DND-41 (cell line): ENCODE measurements around the gene PRSS33.

Source experiments
- ATAC-seq: fragments of 200-7000 bp; cut with Tn5 transposase; 3 replicates; pipeline ENCODE4 v1.9.1; 2021; ENCODE audit warnings: low read depth; ENCODE audit not compliant: insufficient read depth
- DNase-seq: peaks from one replicate; pipeline ENCODE4 v3.0.0-alpha.2; 2020
- H2AFZ ChIP-seq: 2 replicates; pipeline ENCODE4 v1.6.0; 2012; ENCODE audit warnings: low read depth, low read length
- H3K27ac ChIP-seq: 2 replicates; pipeline ENCODE4 v1.5.1; 2012; ENCODE audit warnings: low read length, inconsistent platforms
- H3K27me3 ChIP-seq: fragments of 200-600 bp; sonication (generic); 2 replicates; pipeline ENCODE4 v1.6.0; 2012; ENCODE audit warnings: low read length, mild to moderate bottlenecking, inconsistent platforms; ENCODE audit not compliant: insufficient read depth, poor library complexity
- H3K36me3 ChIP-seq: 2 replicates; pipeline ENCODE4 v1.5.1; 2012; ENCODE audit warnings: low read length, inconsistent platforms; ENCODE audit not compliant: insufficient read depth
- H3K4me1 ChIP-seq: 2 replicates; pipeline ENCODE4 v1.5.1; 2012; ENCODE audit warnings: mild to moderate bottlenecking, low read length; ENCODE audit not compliant: insufficient read depth
- H3K4me2 ChIP-seq: 2 replicates; pipeline ENCODE4 v1.6.0; 2012; ENCODE audit warnings: mild to moderate bottlenecking, moderate library complexity, low read length, inconsistent platforms; ENCODE audit not compliant: insufficient read depth
- H3K4me3 ChIP-seq, 2 experiments: fragments of 200-600 bp in 1 of 2; shearing (Covaris generic) in 1 of 2; 2 replicates each; pipeline ENCODE4 v1.5.1; 2012 to 2016; ENCODE audit warnings: inconsistent platforms in 2 of 2, low read length in 2 of 2, mild to moderate bottlenecking in 2 of 2, low read depth in 1 of 2, moderate library complexity in 1 of 2
- H3K79me2 ChIP-seq: 2 replicates; pipeline ENCODE4 v1.6.0; 2012; ENCODE audit warnings: low read length, inconsistent platforms; ENCODE audit not compliant: insufficient read depth
- H3K9ac ChIP-seq: 2 replicates; pipeline ENCODE4 v1.6.0; 2012; ENCODE audit warnings: low read depth, mild to moderate bottlenecking, inconsistent platforms, low read length, moderate library complexity
- H3K9me3 ChIP-seq: 2 replicates; pipeline ENCODE4 v1.5.1; 2012; ENCODE audit warnings: low read length, moderate library complexity, mild to moderate bottlenecking, inconsistent platforms; ENCODE audit not compliant: insufficient read depth, severe bottlenecking
- H4K20me1 ChIP-seq: 2 replicates; pipeline ENCODE4 v1.6.0; 2012; ENCODE audit warnings: low read length; ENCODE audit not compliant: insufficient read depth
- EZH2 ChIP-seq: IDR thresholded peaks from 3 replicates; pipeline ENCODE4 v1.6.1; 2012; ENCODE audit warnings: borderline replicate concordance, low read depth, mild to moderate bottlenecking, moderate library complexity, low read length, inconsistent platforms; ENCODE audit not compliant: severe bottlenecking
- TF ChIP-seq, protein P1 (sequence below): IDR thresholded peaks from 2 replicates; pipeline ENCODE4 v1.5.1; 2012; ENCODE audit warnings: borderline replicate concordance, low read length, moderate library complexity, mild to moderate bottlenecking; ENCODE audit not compliant: poor library complexity, severe bottlenecking; ENCODE audit errors: extremely low read depth

Gene PRSS33

DNA sequence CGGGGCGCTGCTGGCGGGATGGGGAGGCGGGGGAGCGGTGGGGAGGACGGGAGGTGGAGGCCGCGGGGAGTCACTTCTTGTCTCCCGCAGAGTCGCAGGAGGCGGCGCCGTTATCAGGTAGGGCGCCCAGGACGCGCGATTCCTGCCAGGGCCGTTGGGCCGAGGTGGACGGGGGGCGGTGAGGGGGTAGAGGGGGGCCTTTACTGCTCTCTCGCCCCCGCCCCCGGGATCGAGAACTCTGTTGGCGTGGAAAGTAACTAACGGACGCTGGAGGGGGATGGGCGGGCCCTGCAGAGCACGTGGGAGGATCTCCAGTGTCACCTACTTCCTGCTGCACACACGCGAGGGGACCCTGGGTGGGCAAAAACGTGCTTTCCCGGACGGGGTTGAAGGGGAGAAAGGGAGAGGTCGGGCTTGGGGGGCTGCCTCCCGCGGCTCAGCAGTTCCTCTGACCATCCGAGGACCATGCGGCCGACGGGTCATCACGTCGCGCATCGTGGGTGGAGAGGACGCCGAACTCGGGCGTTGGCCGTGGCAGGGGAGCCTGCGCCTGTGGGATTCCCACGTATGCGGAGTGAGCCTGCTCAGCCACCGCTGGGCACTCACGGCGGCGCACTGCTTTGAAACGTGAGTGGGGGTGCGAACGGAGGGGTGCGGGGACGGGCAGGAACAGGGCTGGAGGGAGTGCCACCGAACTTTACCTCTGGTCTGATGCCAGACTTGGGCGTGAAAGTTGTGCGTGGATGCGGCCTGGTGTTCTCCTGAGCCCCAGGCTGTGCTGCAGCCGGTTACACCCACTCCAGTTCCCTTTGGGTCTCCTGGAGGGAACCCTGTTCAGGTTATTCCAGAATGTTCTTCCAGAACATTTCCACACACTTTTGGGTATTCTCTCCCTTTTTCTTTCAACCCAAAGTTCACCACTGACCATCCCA lies 30.2 kb upstream of the PRSS33 start:
- no peak for TF ChIP-seq EZH2
- TF ChIP-seq, protein P1, sequence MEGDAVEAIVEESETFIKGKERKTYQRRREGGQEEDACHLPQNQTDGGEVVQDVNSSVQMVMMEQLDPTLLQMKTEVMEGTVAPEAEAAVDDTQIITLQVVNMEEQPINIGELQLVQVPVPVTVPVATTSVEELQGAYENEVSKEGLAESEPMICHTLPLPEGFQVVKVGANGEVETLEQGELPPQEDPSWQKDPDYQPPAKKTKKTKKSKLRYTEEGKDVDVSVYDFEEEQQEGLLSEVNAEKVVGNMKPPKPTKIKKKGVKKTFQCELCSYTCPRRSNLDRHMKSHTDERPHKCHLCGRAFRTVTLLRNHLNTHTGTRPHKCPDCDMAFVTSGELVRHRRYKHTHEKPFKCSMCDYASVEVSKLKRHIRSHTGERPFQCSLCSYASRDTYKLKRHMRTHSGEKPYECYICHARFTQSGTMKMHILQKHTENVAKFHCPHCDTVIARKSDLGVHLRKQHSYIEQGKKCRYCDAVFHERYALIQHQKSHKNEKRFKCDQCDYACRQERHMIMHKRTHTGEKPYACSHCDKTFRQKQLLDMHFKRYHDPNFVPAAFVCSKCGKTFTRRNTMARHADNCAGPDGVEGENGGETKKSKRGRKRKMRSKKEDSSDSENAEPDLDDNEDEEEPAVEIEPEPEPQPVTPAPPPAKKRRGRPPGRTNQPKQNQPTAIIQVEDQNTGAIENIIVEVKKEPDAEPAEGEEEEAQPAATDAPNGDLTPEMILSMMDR = no peak
- no peaks in the 10 kb centered on the region for H3K36me3 ChIP-seq
- H3K79me2 ChIP-seq = no peaks in the 10 kb centered on the region
- no peak overlapping the region for H3K4me2 ChIP-seq
- no peak overlapping the region for H3K27ac ChIP-seq
- H3K4me1 ChIP-seq = no peaks in the 10 kb centered on the region
- no peaks in the 10 kb centered on the region for H4K20me1 ChIP-seq
- no peak for DNase-seq
- ATAC-seq = no peak
- H2AFZ ChIP-seq = no peak overlapping the region
- H3K27me3 ChIP-seq = no peaks in the 10 kb centered on the region
- H3K9ac ChIP-seq = no peak overlapping the region
- H3K9me3 ChIP-seq = no peaks in the 10 kb centered on the region
- H3K4me3 ChIP-seq = no peak overlapping the region

- H2AFZ ChIP-seq = no peak within 1 kb of the TSS
- no peak within 1 kb of the TSS for H3K4me3 ChIP-seq
- no peak within 1 kb of the TSS for H3K27ac ChIP-seq
Measured at GRCh38 chr16:2816751-2817339, 29.5 kb upstream of the PRSS33 start, which contains the start of gene PRSS21. PRSS21 (plus strand) TSS chr16:2817237; CDS start chr16:2817269, 32 bp downstream.

GRCh38 chr16:2815299-2815771 lies 28.0 kb upstream of the PRSS33 start:
- Histone ChIP-seq H2AFZ (no peak overlapping the region), H4K20me1 (no peaks in the 10 kb centered on the region), H3K79me2 (no peaks in the 10 kb centered on the region), H3K36me3 (no peaks in the 10 kb centered on the region), H3K4me2 (no peak overlapping the region), H3K9me3 (no peaks in the 10 kb centered on the region), H3K4me1 (no peaks in the 10 kb centered on the region), H3K27me3 (peaks cover 4% of the 10 kb centered on the region), H3K27ac (no peak overlapping the region), H3K9ac (no peak overlapping the region), H3K4me3 (no peak overlapping the region)
- TF ChIP-seq EZH2 = no peak
- TF ChIP-seq, protein P1 = no peak
- ATAC-seq (no peak), DNase-seq (no peak)

More at GRCh38 chr16:2816751-2817339, 29.5 kb upstream of the PRSS33 start, which contains the start of gene PRSS21:
- no peak for TF ChIP-seq EZH2
- TF ChIP-seq, protein P1 = no peak
- Histone ChIP-seq H3K4me1 (no peaks in the 10 kb centered on the region), H3K36me3 (no peaks in the 10 kb centered on the region), H3K9me3 (no peaks in the 10 kb centered on the region), H3K27me3 (no peaks in the 10 kb centered on the region), H3K9ac (no peak within 1 kb of the TSS), H4K20me1 (no peaks in the 10 kb centered on the region), H3K4me2 (no peak within 1 kb of the TSS), H3K79me2 (no peaks in the 10 kb centered on the region)
- ATAC-seq (no peak), DNase-seq (no peak)
